C1 segment of cervical spinal cord (tissue), 14 donors: ENCODE results near the gene ZNF584.
A peak's percentile ranks its signal among the peaks of the same experiment; 100 is the strongest.
"Not testable (repeated sequence)": the region's sequence is repeated elsewhere in the genome, so short reads cannot be mapped to it uniquely, and the experiment has no call there.

ENCODE experiments used
- DNase-seq, 14 donors: peaks; one replicate each; lab custom pipeline; 2025; lab: John Stamatoyannopoulos, UW

ZNF584 gene

GRCh38 chr19:58408152-58409009 lies at the start of gene ZNF584:
ZNF584 (plus strand) TSS chr19:58408649; CDS start chr19:58409148, 499 bp downstream.
- DNase-seq, result peak; percentile 62 to 95 (median 91)

- DNase-seq, result peak in 3 of 14 donors; percentile 51 to 65 (median 60)
Observed at GRCh38 chr19:58361900-58362271, 46.6 kb upstream of the ZNF584 start.

GRCh38 chr19:58362272-58362994 lies 46.0 kb upstream of the ZNF584 start, which contains the start of gene ZNF497:
ZNF497 (minus strand) TSS chr19:58362751; CDS start chr19:58357635, 5,116 bp downstream.
- DNase-seq, result peak; percentile 44 to 98 (median 93)

GRCh38 chr19:58364146-58364545 lies 44.3 kb upstream of the ZNF584 start:
- no peak for DNase-seq

- no peak for DNase-seq
Observed at GRCh38 chr19:58366585-58367430, 41.6 kb upstream of the ZNF584 start.

- no peak for DNase-seq
Observed at GRCh38 chr19:58367698-58368454, 40.6 kb upstream of the ZNF584 start.

- DNase-seq, result no peak
Observed at GRCh38 chr19:58368561-58369360, 39.7 kb upstream of the ZNF584 start.

- peak in 4 of 14 donors; percentile 11 to 39 (median 20) for DNase-seq
Observed at GRCh38 chr19:58372311-58373133, 35.9 kb upstream of the ZNF584 start.

- DNase-seq, result no peak
Observed at GRCh38 chr19:58374200-58374599, 34.2 kb upstream of the ZNF584 start.

- not testable (repeated sequence) for DNase-seq
Observed at GRCh38 chr19:58376724-58377123, 31.7 kb upstream of the ZNF584 start.

- no peak for DNase-seq
Observed at GRCh38 chr19:58379246-58379645, 29.2 kb upstream of the ZNF584 start.

- no peak for DNase-seq
Observed at GRCh38 chr19:58380037-58380661, 28.3 kb upstream of the ZNF584 start.

- peak; percentile 73 to 100 (median 96) for DNase-seq
Observed at GRCh38 chr19:58380662-58381459, 27.6 kb upstream of the ZNF584 start, which contains the start of gene ZNF837. ZNF837 (minus strand) TSS chr19:58381030; CDS start chr19:58369332, 11,698 bp downstream.

- DNase-seq, result no peak
Observed at GRCh38 chr19:58381460-58382212, 26.8 kb upstream of the ZNF584 start.

GRCh38 chr19:58382997-58383603 lies 25.3 kb upstream of the ZNF584 start:
- DNase-seq, result no peak

- no peak for DNase-seq
Observed at GRCh38 chr19:58385313-58385890, 23.0 kb upstream of the ZNF584 start.
